ENCODE measurements around the gene RAB10.

GRCh38 chr2:26075173-26075572 lies 41.3 kb downstream of the RAB10 start:
- no peak for TF ChIP-seq EZH2 (IDR thresholded peaks at IDR 0.05; ENCODE audit: insufficient read depth, poor library complexity, severe bottlenecking)
- no peak for TF ChIP-seq EZH2phosphoT487 (IDR thresholded peaks at IDR 0.05; ENCODE audit: insufficient read depth, low read depth)
